HepG2 (cell line): ENCODE measurements around the gene SMAP2. TPM values are rescaled to one million over a fixed set of nuclear protein-coding genes. Genes with fewer than 3 reads are reported as not detected.

Experiments used
- ATRX ChIP-seq: sonication (generic); formaldehyde crosslinking; IDR thresholded peaks from 2 replicates; pipeline ENCODE4 v1.4.0; 2020; ENCODE audit warnings: missing genetic modification reagents, borderline replicate concordance
- CCDC6 ChIP-seq: sonication (generic); formaldehyde crosslinking; IDR thresholded peaks from 2 replicates; pipeline ENCODE4 v1.8.1; 2022; ENCODE audit warnings: mild to moderate bottlenecking, missing genetic modification reagents, moderate library complexity
- CENPT ChIP-seq: sonication (generic); formaldehyde crosslinking; IDR thresholded peaks from 2 replicates; pipeline ENCODE4 v1.8.0; 2022; ENCODE audit warnings: low read depth, mild to moderate bottlenecking, moderate library complexity, missing genetic modification reagents
- JDP2 ChIP-seq: sonication (generic); formaldehyde crosslinking; IDR thresholded peaks from 2 replicates; pipeline ENCODE4 v1.8.1; 2022; ENCODE audit warnings: missing genetic modification reagents, borderline replicate concordance
- KDM1A ChIP-seq: IDR thresholded peaks from 2 replicates; pipeline ENCODE4 v1.6.1; 2016; ENCODE audit warnings: missing compliant biosample characterization
- MAFF ChIP-seq: IDR thresholded peaks from 2 replicates; pipeline ENCODE4 v1.6.1; 2011; ENCODE audit warnings: low read depth, low read length, improper control_type of control experiment
- NCOA5 ChIP-seq: sonication (generic); formaldehyde crosslinking; IDR thresholded peaks from 2 replicates; pipeline ENCODE4 v1.4.0; 2020; ENCODE audit warnings: missing genetic modification reagents
- NFE2 ChIP-seq: sonication (generic); formaldehyde crosslinking; IDR thresholded peaks from 2 replicates; pipeline ENCODE4 v1.4.0; 2020; ENCODE audit warnings: missing genetic modification reagents
- NFIC ChIP-seq: IDR thresholded peaks from 2 replicates; pipeline ENCODE4 v1.6.1; 2012; ENCODE audit warnings: mild to moderate bottlenecking, low read length, inconsistent platforms
- RELA ChIP-seq: sonication (generic); formaldehyde crosslinking; IDR thresholded peaks from 2 replicates; pipeline ENCODE4 v1.4.0; 2020; ENCODE audit warnings: missing genetic modification reagents
- ZNF256 ChIP-seq: sonication (generic); formaldehyde crosslinking; conservative IDR thresholded peaks from 2 replicates; pipeline ENCODE4 v1.4.0; 2020; ENCODE audit warnings: missing genetic modification reagents
- polyA plus RNA-seq, 8 experiments: library from polyadenylated mRNA; depleted of rRNA in 3 of 8; stranded (reverse) in 7 of 8; unstranded in 1 of 8; fragments of >200 nt; fragmentation: Illumina TruSeq in 4 of 8; extraction: Trizol in 4 of 8; gene quantifications; 2 replicates each; pipeline versions ENCODE4 v1.2.1 to v1.2.3, GENCODE V29; 2011 to 2016; ENCODE audit warnings: low read depth in 4 of 8, missing spikeins in 1 of 8, mixed read lengths in 1 of 8; ENCODE audit not compliant: insufficient read depth in 1 of 8
- total RNA-seq, 5 experiments: library from RNA; depleted of rRNA; stranded (reverse); fragments of >200 nt; fragmentation: Illumina TruSeq; extraction: Trizol; gene quantifications; 2 replicates each; pipeline ENCODE4 v1.2.3, GENCODE V29; 2016; ENCODE audit warnings: low read depth in 1 of 5
- TF ChIP-seq, protein P1 (sequence below): sonication (generic); formaldehyde crosslinking; IDR thresholded peaks from 2 replicates; pipeline ENCODE4 v1.5.1; 2020; ENCODE audit warnings: mild to moderate bottlenecking, missing genetic modification reagents, borderline replicate concordance
- TF ChIP-seq, protein P2 (sequence below): sonication (generic); IDR thresholded peaks from 2 replicates; pipeline ENCODE4 v1.6.1; 2016; ENCODE audit warnings: low read depth, borderline replicate concordance
- TF ChIP-seq, protein P3 (sequence below): sonication (generic); formaldehyde crosslinking; IDR thresholded peaks from 2 replicates; pipeline ENCODE4 v1.4.0; 2020; ENCODE audit warnings: missing genetic modification reagents; ENCODE audit errors: not compliant biosample characterization
- TF ChIP-seq, protein P4 (sequence below): sonication (generic); formaldehyde crosslinking; IDR thresholded peaks from 2 replicates; pipeline ENCODE4 v1.9.0; 2022; ENCODE audit warnings: low read depth, missing genetic modification reagents

Gene SMAP2
- total and polyA plus RNA-seq, 2 of the 13 experiments (the other 11 are each of a cell fraction or from before 2014, with no cell fraction given) = 19.0 to 22.3 TPM

DNA sequence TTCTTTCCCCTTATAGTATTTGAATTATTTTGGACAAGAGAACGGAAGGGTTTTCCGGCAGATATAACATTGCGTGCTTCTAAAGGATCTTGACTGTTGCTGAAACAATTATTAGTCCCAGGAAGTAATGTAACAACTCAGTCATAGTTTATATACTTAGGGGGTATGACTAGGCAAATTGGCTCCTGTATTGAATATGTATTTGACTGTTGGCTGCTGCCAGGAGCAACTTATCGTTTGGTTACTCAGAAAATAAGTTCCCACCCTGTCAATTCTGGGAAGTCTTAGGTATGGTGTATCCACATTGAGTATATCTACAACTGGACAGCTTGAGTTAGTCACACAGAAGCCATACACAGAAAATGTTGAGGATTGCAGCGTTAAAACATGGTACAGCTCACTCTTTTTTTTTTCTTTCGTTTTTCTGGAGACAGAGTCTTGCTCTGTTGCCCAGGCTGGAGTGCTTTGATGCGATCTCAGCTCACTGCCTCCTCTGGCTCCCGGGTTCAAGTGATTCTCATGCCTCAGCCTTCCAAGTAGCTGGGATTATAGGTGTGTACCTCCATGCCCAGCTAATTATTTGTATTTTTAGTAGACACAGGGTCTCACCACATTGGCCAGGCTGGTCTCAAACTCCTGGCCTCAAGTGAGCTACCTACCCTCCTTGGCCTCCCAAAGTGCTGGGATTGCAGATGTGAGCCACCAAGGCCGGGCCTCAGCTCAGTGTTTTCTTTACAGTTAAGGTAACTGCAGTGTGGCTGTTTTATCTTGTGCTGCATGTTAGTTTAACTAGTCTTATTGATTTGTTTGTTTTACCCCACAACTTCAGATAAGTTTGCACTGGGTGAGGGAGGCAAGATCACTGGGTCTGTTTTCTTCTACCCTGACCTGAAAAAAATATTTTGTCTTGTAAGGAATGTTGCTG is 10.2 kb downstream of the SMAP2 start (continued):
- TF ChIP-seq, protein P1, sequence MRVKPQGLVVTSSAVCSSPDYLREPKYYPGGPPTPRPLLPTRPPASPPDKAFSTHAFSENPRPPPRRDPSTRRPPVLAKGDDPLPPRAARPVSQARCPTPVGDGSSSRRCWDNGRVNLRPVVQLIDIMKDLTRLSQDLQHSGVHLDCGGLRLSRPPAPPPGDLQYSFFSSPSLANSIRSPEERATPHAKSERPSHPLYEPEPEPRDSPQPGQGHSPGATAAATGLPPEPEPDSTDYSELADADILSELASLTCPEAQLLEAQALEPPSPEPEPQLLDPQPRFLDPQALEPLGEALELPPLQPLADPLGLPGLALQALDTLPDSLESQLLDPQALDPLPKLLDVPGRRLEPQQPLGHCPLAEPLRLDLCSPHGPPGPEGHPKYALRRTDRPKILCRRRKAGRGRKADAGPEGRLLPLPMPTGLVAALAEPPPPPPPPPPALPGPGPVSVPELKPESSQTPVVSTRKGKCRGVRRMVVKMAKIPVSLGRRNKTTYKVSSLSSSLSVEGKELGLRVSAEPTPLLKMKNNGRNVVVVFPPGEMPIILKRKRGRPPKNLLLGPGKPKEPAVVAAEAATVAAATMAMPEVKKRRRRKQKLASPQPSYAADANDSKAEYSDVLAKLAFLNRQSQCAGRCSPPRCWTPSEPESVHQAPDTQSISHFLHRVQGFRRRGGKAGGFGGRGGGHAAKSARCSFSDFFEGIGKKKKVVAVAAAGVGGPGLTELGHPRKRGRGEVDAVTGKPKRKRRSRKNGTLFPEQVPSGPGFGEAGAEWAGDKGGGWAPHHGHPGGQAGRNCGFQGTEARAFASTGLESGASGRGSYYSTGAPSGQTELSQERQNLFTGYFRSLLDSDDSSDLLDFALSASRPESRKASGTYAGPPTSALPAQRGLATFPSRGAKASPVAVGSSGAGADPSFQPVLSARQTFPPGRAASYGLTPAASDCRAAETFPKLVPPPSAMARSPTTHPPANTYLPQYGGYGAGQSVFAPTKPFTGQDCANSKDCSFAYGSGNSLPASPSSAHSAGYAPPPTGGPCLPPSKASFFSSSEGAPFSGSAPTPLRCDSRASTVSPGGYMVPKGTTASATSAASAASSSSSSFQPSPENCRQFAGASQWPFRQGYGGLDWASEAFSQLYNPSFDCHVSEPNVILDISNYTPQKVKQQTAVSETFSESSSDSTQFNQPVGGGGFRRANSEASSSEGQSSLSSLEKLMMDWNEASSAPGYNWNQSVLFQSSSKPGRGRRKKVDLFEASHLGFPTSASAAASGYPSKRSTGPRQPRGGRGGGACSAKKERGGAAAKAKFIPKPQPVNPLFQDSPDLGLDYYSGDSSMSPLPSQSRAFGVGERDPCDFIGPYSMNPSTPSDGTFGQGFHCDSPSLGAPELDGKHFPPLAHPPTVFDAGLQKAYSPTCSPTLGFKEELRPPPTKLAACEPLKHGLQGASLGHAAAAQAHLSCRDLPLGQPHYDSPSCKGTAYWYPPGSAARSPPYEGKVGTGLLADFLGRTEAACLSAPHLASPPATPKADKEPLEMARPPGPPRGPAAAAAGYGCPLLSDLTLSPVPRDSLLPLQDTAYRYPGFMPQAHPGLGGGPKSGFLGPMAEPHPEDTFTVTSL = peak; percentile 93; the same call in 1 of the 2 replicates
- TF ChIP-seq, protein P2, sequence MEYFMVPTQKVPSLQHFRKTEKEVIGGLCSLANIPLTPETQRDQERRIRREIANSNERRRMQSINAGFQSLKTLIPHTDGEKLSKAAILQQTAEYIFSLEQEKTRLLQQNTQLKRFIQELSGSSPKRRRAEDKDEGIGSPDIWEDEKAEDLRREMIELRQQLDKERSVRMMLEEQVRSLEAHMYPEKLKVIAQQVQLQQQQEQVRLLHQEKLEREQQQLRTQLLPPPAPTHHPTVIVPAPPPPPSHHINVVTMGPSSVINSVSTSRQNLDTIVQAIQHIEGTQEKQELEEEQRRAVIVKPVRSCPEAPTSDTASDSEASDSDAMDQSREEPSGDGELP = peak; percentile 18; the same call in 1 of the 2 replicates
- TF ChIP-seq, protein P3, sequence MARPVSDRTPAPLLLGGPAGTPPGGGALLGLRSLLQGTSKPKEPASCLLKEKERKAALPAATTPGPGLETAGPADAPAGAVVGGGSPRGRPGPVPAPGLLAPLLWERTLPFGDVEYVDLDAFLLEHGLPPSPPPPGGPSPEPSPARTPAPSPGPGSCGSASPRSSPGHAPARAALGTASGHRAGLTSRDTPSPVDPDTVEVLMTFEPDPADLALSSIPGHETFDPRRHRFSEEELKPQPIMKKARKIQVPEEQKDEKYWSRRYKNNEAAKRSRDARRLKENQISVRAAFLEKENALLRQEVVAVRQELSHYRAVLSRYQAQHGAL (CRISPR knock-in tag) = no peak
- TF ChIP-seq NCOA5 (no peak), ATRX (CRISPR knock-in tag) (no peak), ZNF256 (CRISPR knock-in tag) (no peak), JDP2 (CRISPR knock-in tag) (no peak), NFE2 (no peak), MAFF (peak; percentile 28; the same call in 1 of the 2 replicates), KDM1A (CRISPR knock-in tag) (peak; percentile 64; the same call in 1 of the 2 replicates), NFIC (peak; percentile 85), CCDC6 (CRISPR knock-in tag) (0 out of 2 replicates have a peak, but pooled peaks have one; percentile 12), RELA (CRISPR knock-in tag) (no peak), CENPT (CRISPR knock-in tag) (no peak)
- TF ChIP-seq, protein P4, sequence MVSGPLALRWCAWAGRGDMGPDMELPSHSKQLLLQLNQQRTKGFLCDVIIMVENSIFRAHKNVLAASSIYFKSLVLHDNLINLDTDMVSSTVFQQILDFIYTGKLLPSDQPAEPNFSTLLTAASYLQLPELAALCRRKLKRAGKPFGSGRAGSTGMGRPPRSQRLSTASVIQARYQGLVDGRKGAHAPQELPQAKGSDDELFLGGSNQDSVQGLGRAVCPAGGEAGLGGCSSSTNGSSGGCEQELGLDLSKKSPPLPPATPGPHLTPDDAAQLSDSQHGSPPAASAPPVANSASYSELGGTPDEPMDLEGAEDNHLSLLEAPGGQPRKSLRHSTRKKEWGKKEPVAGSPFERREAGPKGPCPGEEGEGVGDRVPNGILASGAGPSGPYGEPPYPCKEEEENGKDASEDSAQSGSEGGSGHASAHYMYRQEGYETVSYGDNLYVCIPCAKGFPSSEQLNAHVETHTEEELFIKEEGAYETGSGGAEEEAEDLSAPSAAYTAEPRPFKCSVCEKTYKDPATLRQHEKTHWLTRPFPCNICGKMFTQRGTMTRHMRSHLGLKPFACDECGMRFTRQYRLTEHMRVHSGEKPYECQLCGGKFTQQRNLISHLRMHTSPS (CRISPR knock-in tag) = no peak
